SH-SY5Y (cell line): ENCODE data around the gene KANSL1.

Experiments used
- GATA2 ChIP-seq: IDR thresholded peaks from 2 replicates; pipeline ENCODE4 v1.6.1; 2011; ENCODE audit warnings: mild to moderate bottlenecking, low read depth, low read length
- GATA3 ChIP-seq: IDR thresholded peaks from 2 replicates; pipeline ENCODE4 v1.6.1; 2011; ENCODE audit warnings: low read depth, mild to moderate bottlenecking, low read length, moderate library complexity

DNA sequence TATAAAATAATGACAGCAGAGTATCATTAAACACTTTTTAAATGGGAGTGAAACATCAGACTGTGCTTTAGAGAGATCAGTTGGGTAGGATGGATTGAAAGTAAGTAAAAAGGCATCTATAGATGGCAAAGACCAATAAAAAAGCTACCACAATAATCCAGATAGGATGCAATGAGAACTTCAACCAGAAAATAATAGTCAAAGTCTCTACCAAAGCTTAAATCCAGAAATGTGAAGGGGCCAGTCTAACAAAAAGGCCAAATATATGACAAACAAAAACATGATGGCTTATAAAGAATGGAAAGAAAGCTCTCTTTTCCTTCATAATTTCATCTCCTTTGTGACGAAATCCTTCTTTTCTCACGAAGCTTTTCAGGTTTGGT lies 12.3 kb downstream of the KANSL1 start:
- TF ChIP-seq GATA2: no peak
- TF ChIP-seq GATA3: no peak
